ENCODE results near the gene CAND1.

CAND1 gene

DNA sequence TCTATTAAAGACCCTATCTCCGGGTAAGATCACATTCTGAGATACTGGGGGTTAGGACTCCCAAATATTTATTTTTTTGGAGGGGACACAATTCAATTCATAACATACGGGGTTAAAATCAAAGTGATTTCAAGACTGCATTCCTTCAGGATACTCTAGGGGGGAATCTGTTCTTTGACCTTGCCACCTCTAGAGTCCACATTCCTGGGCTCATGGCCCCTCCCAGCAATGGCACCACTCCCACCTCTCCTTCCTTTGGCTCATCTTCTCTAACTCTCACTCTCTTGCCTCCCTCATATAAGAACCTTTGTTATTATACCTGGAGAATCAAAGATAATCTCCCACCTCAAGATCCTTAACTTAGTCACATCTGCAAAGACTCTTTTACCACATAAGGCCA is 79.5 kb downstream of the CAND1 start:
- DNase-seq = no peak
- no peak for TF ChIP-seq EZH2 (optimal IDR thresholded peaks at IDR 0.05; ENCODE audit: low read depth, low read length)
- no peak for TF ChIP-seq CTCF (IDR thresholded peaks at IDR 0.05; ENCODE audit: low read length)
- no peak for TF ChIP-seq EZH2phosphoT487 (IDR thresholded peaks at IDR 0.05; ENCODE audit: low read length)

DNA sequence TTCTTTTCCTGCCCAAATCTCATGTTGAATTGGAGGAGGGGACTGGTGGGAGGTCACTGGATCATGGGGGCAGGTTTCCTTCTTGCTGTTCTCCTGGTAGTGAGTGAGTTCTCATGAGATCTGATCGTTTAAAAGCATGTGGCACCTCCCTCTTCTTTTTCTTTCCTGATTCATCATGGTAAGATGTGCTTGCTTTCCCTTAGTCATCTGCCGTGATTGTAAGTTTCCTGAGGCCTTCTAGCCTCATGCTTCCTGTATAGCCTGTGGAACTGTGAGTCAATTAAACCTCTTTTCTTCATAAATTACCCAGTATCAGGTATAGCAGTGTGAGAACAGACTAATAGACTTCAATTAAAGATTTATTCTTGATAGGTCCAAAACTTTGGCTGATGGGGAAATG is 83.5 kb downstream of the CAND1 start:
- Histone ChIP-seq H3K4me2 (ENCODE audit: low read depth, low read length) (no peak overlapping the region), H3K9me3 (replicated peaks; ENCODE audit: insufficient read depth, low read length) (no peaks in the 10 kb centered on the region), H3K27me3 (replicated peaks; ENCODE audit: insufficient read depth, low read length) (no peaks in the 10 kb centered on the region), H3K9me2 (replicated peaks; ENCODE audit: insufficient read depth, low read length) (no peaks in the 10 kb centered on the region), H3K79me2 (ENCODE audit: low read length) (no peaks in the 10 kb centered on the region), H3K4me3 (ENCODE audit: low read length) (no peak overlapping the region), H3K4me1 (ENCODE audit: low read length) (0 out of 2 replicates have a peak, but pooled peaks cover 4% of the 10 kb centered on the region), H4K20me1 (ENCODE audit: insufficient read depth, low read length) (no peaks in the 10 kb centered on the region), H3K27ac (ENCODE audit: low read length) (no peak overlapping the region), H3F3A (ENCODE audit: insufficient read depth, low read length) (no peaks in the 10 kb centered on the region), H2AFZ (ENCODE audit: low read length) (no peak overlapping the region), H3K36me3 (replicated peaks; ENCODE audit: insufficient read depth, low read length) (no peaks in the 10 kb centered on the region), H3K9ac (ENCODE audit: low read length) (no peak overlapping the region)
- TF ChIP-seq EZH2phosphoT487 (IDR thresholded peaks at IDR 0.05; ENCODE audit: low read length) (no peak), CTCF (IDR thresholded peaks at IDR 0.05; ENCODE audit: low read length) (no peak), EZH2 (optimal IDR thresholded peaks at IDR 0.05; ENCODE audit: low read depth, low read length) (no peak)
- no peak for DNase-seq

More for the DNA sequence above, 79.5 kb downstream of the CAND1 start:
- Histone ChIP-seq H3K27me3 (replicated peaks; ENCODE audit: insufficient read depth, low read length) (no peaks in the 10 kb centered on the region), H3K79me2 (ENCODE audit: low read length) (no peaks in the 10 kb centered on the region), H4K20me1 (ENCODE audit: insufficient read depth, low read length) (no peaks in the 10 kb centered on the region), H3K27ac (ENCODE audit: low read length) (no peak overlapping the region), H2AFZ (ENCODE audit: low read length) (no peak overlapping the region), H3K4me3 (ENCODE audit: low read length) (no peak overlapping the region), H3F3A (ENCODE audit: insufficient read depth, low read length) (no peaks in the 10 kb centered on the region), H3K4me1 (ENCODE audit: low read length) (no peaks in the 10 kb centered on the region), H3K9ac (ENCODE audit: low read length) (no peak overlapping the region), H3K9me2 (replicated peaks; ENCODE audit: insufficient read depth, low read length) (no peaks in the 10 kb centered on the region), H3K36me3 (replicated peaks; ENCODE audit: insufficient read depth, low read length) (no peaks in the 10 kb centered on the region), H3K9me3 (replicated peaks; ENCODE audit: insufficient read depth, low read length) (no peaks in the 10 kb centered on the region), H3K4me2 (ENCODE audit: low read depth, low read length) (no peak overlapping the region)

GRCh38 chr12:67354322-67354721 is 85.2 kb downstream of the CAND1 start:
- H2AFZ ChIP-seq (ENCODE audit: low read length) = no peak overlapping the region
- H3K9me3 ChIP-seq (replicated peaks; ENCODE audit: insufficient read depth, low read length) = no peaks in the 10 kb centered on the region
- no peaks in the 10 kb centered on the region for H3K9me2 ChIP-seq (replicated peaks; ENCODE audit: insufficient read depth, low read length)
- H3K79me2 ChIP-seq (ENCODE audit: low read length) = no peaks in the 10 kb centered on the region
- 0 out of 2 replicates have a peak, but pooled peaks cover 4% of the 10 kb centered on the region for H3K4me1 ChIP-seq (ENCODE audit: low read length)
- H3K27me3 ChIP-seq (replicated peaks; ENCODE audit: insufficient read depth, low read length) = no peaks in the 10 kb centered on the region
- TF ChIP-seq CTCF (IDR thresholded peaks at IDR 0.05; ENCODE audit: low read length) (no peak), EZH2 (optimal IDR thresholded peaks at IDR 0.05; ENCODE audit: low read depth, low read length) (no peak), EZH2phosphoT487 (IDR thresholded peaks at IDR 0.05; ENCODE audit: low read length) (no peak)
- H3F3A ChIP-seq (ENCODE audit: insufficient read depth, low read length) = no peaks in the 10 kb centered on the region
- no peak overlapping the region for H3K4me3 ChIP-seq (ENCODE audit: low read length)
- H3K27ac ChIP-seq (ENCODE audit: low read length) = no peak overlapping the region
- no peak overlapping the region for H3K9ac ChIP-seq (ENCODE audit: low read length)
- H3K36me3 ChIP-seq (replicated peaks; ENCODE audit: insufficient read depth, low read length) = no peaks in the 10 kb centered on the region
- no peak for DNase-seq
- H4K20me1 ChIP-seq (ENCODE audit: insufficient read depth, low read length) = no peaks in the 10 kb centered on the region
- H3K4me2 ChIP-seq (ENCODE audit: low read depth, low read length) = no peak overlapping the region
